ENCODE results near the gene PRIMA1. TPM values are rescaled to one million over a fixed set of nuclear protein-coding genes. Genes with fewer than 3 reads are reported as not detected.

PRIMA1 gene
- polyA plus RNA-seq, 1 donor = 1.5 TPM

GRCh38 chr14:93731753-93732152 is 56.5 kb downstream of the PRIMA1 start:
- no peak for DNase-seq

- DNase-seq = no peak
Measured at GRCh38 chr14:93729993-93730392, 58.3 kb downstream of the PRIMA1 start.

GRCh38 chr14:93728651-93729016 is 59.7 kb downstream of the PRIMA1 start:
- no peak for DNase-seq

- no peak for DNase-seq
Measured at GRCh38 chr14:93727917-93728650, 60.2 kb downstream of the PRIMA1 start.

GRCh38 chr14:93727039-93727740 is 61.1 kb downstream of the PRIMA1 start:
- DNase-seq = no peak

DNA sequence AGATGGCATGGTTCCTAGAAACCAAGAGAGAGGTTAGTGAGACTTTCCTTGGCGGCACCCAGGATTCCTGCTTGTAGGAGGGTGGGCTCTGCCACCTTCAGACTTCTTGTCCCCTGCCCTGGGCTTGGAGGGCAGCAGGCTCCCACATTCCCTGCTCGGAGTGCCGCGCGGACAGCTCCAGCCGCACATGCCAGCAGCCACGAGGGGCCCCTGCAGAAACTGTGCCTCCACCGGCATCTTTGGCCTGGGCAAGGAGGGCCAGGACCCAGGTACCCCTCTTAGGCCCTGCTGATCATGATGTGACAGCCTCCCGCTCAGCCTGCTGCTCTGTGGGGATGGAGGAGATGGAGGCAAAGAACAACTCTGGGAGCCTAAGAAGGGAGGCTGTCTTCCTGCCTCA is 62.3 kb downstream of the PRIMA1 start:
- no peak for DNase-seq

GRCh38 chr14:93725002-93725582 is 63.2 kb downstream of the PRIMA1 start:
- DNase-seq = no peak

DNA sequence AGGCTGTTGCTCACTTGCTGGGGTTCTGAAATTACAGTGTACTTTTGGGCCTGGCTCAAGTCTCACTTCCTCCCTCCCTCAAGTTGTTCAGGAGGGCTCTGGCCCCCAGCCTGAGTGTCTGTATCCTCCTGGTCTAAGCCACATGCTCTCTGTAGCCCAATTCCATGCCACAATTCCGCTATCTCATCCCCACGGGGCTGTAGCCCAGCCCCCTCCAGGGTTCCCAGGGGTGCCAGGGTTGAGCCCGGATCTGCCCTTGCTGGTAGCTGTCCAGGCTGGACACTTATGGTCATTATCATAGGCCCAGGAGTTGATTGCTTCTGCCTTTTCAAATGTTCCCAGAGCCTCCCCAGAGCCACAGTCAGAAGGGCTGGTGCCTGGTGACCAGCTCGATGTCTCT is 65.3 kb downstream of the PRIMA1 start:
- no peak for DNase-seq

GRCh38 chr14:93720981-93721483 is 67.3 kb downstream of the PRIMA1 start:
- DNase-seq = no peak

DNA sequence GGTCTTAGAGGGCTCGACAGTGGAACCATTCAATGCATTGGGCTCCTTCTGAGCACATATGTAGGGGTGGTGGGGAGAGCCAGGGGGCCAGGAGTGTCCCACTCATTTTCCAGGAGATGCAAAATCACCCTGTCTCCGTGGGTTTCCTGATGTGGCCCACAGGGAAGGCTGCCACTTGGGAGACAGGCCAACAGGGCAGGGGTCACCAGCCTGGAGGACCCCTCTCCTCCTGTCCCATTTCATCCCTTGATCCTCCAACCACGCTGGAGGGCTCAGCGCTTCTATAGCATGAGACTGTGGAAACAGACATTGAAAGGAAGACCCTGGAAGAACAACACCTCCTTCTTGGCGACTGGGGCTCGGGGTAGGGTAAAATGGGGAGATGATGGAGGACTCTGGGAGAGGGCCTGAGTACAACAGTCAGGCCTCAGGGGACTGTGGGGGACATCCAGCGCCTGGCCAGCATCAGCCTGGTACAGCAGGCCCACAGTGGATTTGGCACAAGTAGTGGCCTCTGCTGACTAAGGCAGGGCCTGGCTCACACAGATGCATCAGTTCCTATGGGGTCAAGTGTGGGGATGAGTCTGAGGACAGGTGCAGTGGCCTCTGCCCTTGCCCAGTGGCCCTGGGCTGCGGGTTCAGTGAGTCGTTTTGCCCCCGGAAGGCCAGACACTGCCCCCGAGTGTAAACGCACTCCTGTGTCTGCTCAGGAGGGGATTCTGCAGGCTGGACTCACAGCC is 68.0 kb downstream of the PRIMA1 start:
- DNase-seq = no peak

- no peak for DNase-seq
Measured at GRCh38 chr14:93719256-93719655, 69.0 kb downstream of the PRIMA1 start.

GRCh38 chr14:93717668-93718320 is 70.5 kb downstream of the PRIMA1 start:
- no peak for DNase-seq

GRCh38 chr14:93716746-93717667 is 71.3 kb downstream of the PRIMA1 start:
- no peak for DNase-seq

DNA sequence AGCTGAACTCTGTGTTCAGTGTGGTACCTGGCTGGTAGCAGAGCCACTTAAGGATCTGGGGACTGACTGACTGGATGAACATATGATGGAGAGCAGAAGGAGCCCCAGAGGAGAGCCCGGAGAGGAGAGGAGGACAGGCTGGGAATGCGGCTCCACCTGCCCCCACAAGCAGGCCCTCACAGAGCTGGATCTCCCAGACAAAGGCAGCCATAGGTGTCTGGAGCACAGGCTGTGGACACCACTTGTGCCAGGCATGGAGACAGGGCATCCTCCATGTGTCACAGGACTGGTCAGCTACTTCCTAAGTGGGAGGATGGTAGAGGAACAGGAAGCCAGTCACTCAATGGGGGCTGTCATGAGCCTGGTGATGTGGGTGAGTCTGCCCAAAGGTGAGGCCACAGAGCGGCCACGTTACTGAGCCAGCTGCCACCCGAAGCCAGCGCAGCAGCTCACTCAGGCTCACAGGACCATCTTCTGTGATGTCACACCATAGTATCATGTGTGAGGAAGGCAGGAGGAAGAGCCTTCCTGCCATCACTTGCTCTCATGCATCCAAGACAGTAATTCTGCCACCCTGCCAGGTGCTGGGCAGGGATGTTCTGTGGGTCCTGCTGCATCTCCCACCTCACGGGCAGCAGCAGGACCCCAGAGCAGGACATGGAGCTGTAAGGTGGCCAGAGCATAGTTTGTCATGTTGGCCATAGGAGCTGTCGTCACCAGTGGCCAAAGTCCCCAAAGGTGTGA is 72.1 kb downstream of the PRIMA1 start:
- DNase-seq = no peak

- no peak for DNase-seq
Measured at GRCh38 chr14:93715279-93715927, 72.9 kb downstream of the PRIMA1 start.

- no peak for DNase-seq
Measured at GRCh38 chr14:93714605-93715004, 73.7 kb downstream of the PRIMA1 start.

- DNase-seq = no peak
Measured at GRCh38 chr14:93713726-93714405, 74.4 kb downstream of the PRIMA1 start.

DNA sequence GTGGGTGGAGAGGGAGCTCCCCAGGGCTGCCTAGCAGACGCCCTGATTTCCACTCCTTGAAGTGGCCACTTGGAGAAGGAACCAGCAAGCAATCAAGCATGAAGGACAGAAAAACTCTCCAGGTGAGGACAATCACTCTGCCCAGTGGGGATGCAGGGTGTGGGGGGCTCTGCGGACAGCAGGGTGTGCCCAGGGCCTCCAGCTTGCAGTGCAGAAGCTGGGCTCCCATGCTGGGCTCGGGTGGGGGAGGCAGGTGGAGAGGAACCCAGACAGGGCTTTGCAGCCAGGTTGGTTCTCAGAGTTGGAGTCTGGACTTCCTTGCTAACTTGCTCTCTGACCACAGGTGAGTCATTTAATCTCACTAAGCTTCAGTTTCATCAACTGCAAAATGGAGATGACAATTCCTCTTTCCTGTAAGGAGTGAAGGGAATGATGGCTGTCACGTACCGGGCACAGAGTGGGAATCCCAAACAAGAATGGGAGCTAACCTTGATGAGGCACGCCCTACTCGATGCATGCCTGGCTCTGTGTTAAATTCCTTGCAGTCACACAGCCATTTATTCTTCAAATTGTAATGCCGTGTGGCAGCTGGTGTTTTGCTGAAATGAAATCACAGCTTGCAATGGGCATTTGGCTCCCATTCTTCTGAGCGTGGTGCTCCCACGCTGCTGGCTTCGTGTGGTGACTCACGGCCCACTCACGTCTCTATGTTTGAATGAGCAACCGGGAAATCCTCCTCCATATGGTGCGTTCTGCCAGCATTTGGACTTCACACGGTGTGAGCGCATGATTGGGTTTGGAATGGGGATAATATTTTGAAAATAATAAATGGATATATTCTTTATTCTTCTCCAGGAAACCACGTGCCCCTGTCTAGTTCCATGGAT is 75.2 kb downstream of the PRIMA1 start:
- no peak for DNase-seq
